Common myeloid progenitor, CD34-positive (primary cell): Measurements from ENCODE around the gene SLC27A5.

ENCODE experiments used
- CTCF ChIA-PET: fragments of 350-600 bp; sonication (Branson Sonifier 250); formaldehyde crosslinking; loops from one replicate; lab custom pipeline; 2021; ENCODE audit warnings: antibody characterized with exemption; lab: Charles Lee
- POLR2A ChIA-PET: fragments of 350-600 bp; sonication (Branson Sonifier 250); formaldehyde crosslinking; loops from one replicate; lab custom pipeline; 2021; ENCODE audit warnings: antibody characterized with exemption; lab: Charles Lee
- DNase-seq, 3 donors: peaks; one replicate each; pipeline versions ENCODE4 v3.0.0 to v3.0.0-alpha.2; 2013
- H3K27ac ChIP-seq, 2 experiments: 1 replicate in 1 of 2; 2 replicates in 1 of 2; pipeline ENCODE4 v1.7.0; 2013; ENCODE audit warnings: inconsistent platforms in 2 of 2, low read length in 2 of 2, mild to moderate bottlenecking in 2 of 2, low read depth in 1 of 2, moderate library complexity in 1 of 2; ENCODE audit not compliant: severe bottlenecking in 2 of 2, insufficient read depth in 1 of 2, poor library complexity in 1 of 2
- H3K27me3 ChIP-seq, 5 experiments: replicated peaks in 2 of 5; 1 replicate in 3 of 5; 2 replicates in 2 of 5; pipeline versions ENCODE4 v1.6.1 to v1.7.0; 2013; ENCODE audit warnings: low read length in 4 of 5, mild to moderate bottlenecking in 2 of 5, moderate library complexity in 2 of 5, inconsistent platforms in 1 of 5; ENCODE audit not compliant: insufficient read depth in 5 of 5, control insufficient read depth in 4 of 5
- H3K36me3 ChIP-seq, 4 experiments: 1 replicate in 2 of 4; 2 replicates in 2 of 4; pipeline versions ENCODE4 v1.6.1 to v1.7.0; 2013; ENCODE audit warnings: low read length in 3 of 4, control low read depth in 1 of 4, mild to moderate bottlenecking in 1 of 4; ENCODE audit not compliant: control insufficient read depth in 4 of 4, insufficient read depth in 4 of 4
- H3K4me1 ChIP-seq, 4 experiments: 1 replicate in 3 of 4; 2 replicates in 1 of 4; pipeline versions ENCODE4 v1.6.1 to v1.7.1; 2013; ENCODE audit warnings: low read length in 3 of 4, mild to moderate bottlenecking in 3 of 4, control low read depth in 1 of 4, inconsistent platforms in 1 of 4, moderate library complexity in 1 of 4; ENCODE audit not compliant: control insufficient read depth in 4 of 4, insufficient read depth in 4 of 4; ENCODE audit errors: control extremely low read depth in 1 of 4
- H3K4me3 ChIP-seq, 7 experiments: 1 replicate in 4 of 7; 2 replicates in 3 of 7; pipeline versions ENCODE4 v1.5.1 to v1.7.0; 2013; ENCODE audit warnings: mild to moderate bottlenecking in 7 of 7, low read length in 6 of 7, moderate library complexity in 6 of 7, inconsistent platforms in 2 of 7, low read depth in 2 of 7, control low read depth in 1 of 7; ENCODE audit not compliant: insufficient read depth in 4 of 7, control insufficient read depth in 1 of 7; ENCODE audit errors: extremely low read depth in 1 of 7
- H3K9me3 ChIP-seq, 5 experiments: 1 replicate in 4 of 5; 2 replicates in 1 of 5; pipeline versions ENCODE4 v1.6.1 to v1.7.1; 2013; ENCODE audit warnings: low read length in 4 of 5, mild to moderate bottlenecking in 2 of 5, inconsistent platforms in 1 of 5, low read depth in 1 of 5, moderate library complexity in 1 of 5; ENCODE audit not compliant: control insufficient read depth in 4 of 5, insufficient read depth in 2 of 5; ENCODE audit errors: control extremely low read depth in 1 of 5
- WGBS: methylation state at CpG from one replicate; pipeline ENCODE4 v1.1.5; 2013; ENCODE audit not compliant: insufficient coverage; 5-methylcytosine and 5-hydroxymethylcytosine counted together

SLC27A5 gene

GRCh38 chr19:58480481-58480830 is 31.3 kb downstream of the SLC27A5 start:
- 93% methylated on average over 20 of the region's 20 CpGs for WGBS
- POLR2A ChIA-PET = no interaction called here
- no peak for DNase-seq
- Histone ChIP-seq H3K4me1 (peaks cover 3 to 13% (median 12%) of the 10 kb centered on the region in 4 experiments), H3K36me3 (peaks cover 0 to 31% (median 12%) of the 10 kb centered on the region in 4 experiments), H3K9me3 (no peaks in the 10 kb centered on the region), H3K27me3 (no peaks in the 10 kb centered on the region), H3K4me3 (no peak overlapping the region), H3K27ac (no peak overlapping the region)
- CTCF ChIA-PET = interaction anchor here (1.0 kb wide), 1 partner anchor 100 kb away, joined by 4 read pairs; no protein-coding TSS in a partner anchor

- POLR2A ChIA-PET = no interaction called here
- H3K9me3 ChIP-seq = no peaks in the 10 kb centered on the region
- peaks cover 7 to 19% (median 18%) of the 10 kb centered on the region in 4 experiments for H3K4me1 ChIP-seq
- 94% methylated on average over 23 of the region's 28 CpGs for WGBS
- no peaks in the 10 kb centered on the region for H3K27me3 ChIP-seq
- no peak overlapping the region for H3K27ac ChIP-seq
- peaks cover 0 to 31% (median 12%) of the 10 kb centered on the region in 4 experiments for H3K36me3 ChIP-seq
- DNase-seq = no peak
- no peak overlapping the region for H3K4me3 ChIP-seq
- CTCF ChIA-PET = no interaction called here
These were observed 31.9 kb downstream of the SLC27A5 start for GRCh38 chr19:58479736-58480480.

DNA sequence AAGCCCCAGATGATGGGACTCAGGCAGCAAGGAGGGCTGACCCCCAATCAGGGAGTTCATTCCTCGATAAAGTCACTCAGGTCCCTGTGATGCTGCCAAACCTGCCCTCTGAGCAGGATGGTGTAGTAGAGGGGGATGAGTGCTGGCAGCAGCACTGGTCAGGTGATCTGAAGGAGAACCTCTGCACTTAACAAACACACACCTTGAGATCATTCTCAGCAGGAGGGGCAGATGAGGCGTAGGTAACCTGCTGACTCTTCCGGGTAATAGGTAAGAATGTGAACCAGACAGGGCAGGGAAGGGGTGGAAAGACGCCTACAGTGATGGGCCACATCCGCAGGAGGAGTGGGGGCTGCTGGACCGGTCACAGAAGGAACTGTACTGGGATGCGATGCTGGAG is 32.5 kb downstream of the SLC27A5 start:
- ChIA-PET POLR2A (no interaction called here), CTCF (interaction anchor here (1.1 to 1.4 kb wide), 3 partner anchors 11 to 91 kb away, joined by 3 to 4 read pairs (median 4); no protein-coding TSS in a partner anchor)
- no peak overlapping the region for H3K4me3 ChIP-seq
- WGBS = 100% methylated on average over 7 of the region's 7 CpGs
- H3K27ac ChIP-seq = no peak overlapping the region
- no peaks in the 10 kb centered on the region for H3K9me3 ChIP-seq
- no peak for DNase-seq
- peaks cover 0 to 31% (median 12%) of the 10 kb centered on the region in 4 experiments for H3K36me3 ChIP-seq
- peaks cover 7 to 24% (median 21%) of the 10 kb centered on the region in 4 experiments for H3K4me1 ChIP-seq
- no peaks in the 10 kb centered on the region for H3K27me3 ChIP-seq

GRCh38 chr19:58477871-58478270 is 33.9 kb downstream of the SLC27A5 start:
- Histone ChIP-seq H3K36me3 (peaks cover 0 to 40% (median 18%) of the 10 kb centered on the region in 4 experiments), H3K27me3 (no peaks in the 10 kb centered on the region), H3K4me1 (peaks cover 7 to 25% (median 21%) of the 10 kb centered on the region in 4 experiments), H3K4me3 (no peak overlapping the region), H3K9me3 (no peaks in the 10 kb centered on the region), H3K27ac (no peak overlapping the region)
- DNase-seq = no peak
- CTCF ChIA-PET = interaction anchor here (1.1 to 1.6 kb wide), 4 partner anchors 18 to 89 kb away, joined by 3 to 6 read pairs (median 4); no protein-coding TSS in a partner anchor
- POLR2A ChIA-PET = no interaction called here
- no CpG with 5 or more reads among the region's 1 CpG for WGBS

DNA sequence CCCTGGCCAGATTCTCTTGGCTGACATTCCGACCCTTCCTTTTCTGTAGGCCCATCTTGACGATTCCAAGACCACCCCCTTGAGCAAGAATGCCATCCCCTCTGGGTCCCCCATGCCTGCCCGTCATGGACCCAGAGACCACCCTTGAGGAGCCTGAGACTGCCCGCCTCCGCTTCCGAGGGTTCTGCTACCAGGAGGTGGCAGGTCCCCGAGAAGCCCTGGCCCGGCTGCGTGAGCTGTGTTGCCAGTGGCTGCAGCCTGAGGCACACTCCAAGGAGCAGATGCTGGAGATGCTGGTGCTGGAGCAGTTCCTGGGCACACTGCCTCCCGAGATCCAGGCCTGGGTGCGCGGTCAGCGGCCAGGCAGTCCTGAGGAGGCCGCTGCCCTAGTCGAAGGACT is 34.7 kb downstream of the SLC27A5 start:
- H3K4me1 ChIP-seq = peaks cover 7 to 25% (median 21%) of the 10 kb centered on the region in 4 experiments
- H3K27ac ChIP-seq = peak overlapping the region in 1 of 2 experiments; percentile 88
- no peaks in the 10 kb centered on the region for H3K27me3 ChIP-seq
- DNase-seq = no peak
- WGBS = 89% methylated on average over 10 of the region's 15 CpGs
- no peaks in the 10 kb centered on the region for H3K9me3 ChIP-seq
- H3K4me3 ChIP-seq = peak overlapping the region in 4 of 7 experiments; percentile 74 to 89 (median 82)
- ChIA-PET CTCF (interaction anchor here (0.7 to 1.6 kb wide), 3 partner anchors 16 to 42 kb away, joined by 3 to 6 read pairs (median 3); no protein-coding TSS in a partner anchor), POLR2A (interaction anchor here (1.4 kb wide), 1 partner anchor 115 kb away, joined by 3 read pairs; the partner anchor contains the start of gene ZNF497)
- peaks cover 0 to 42% (median 22%) of the 10 kb centered on the region in 4 experiments for H3K36me3 ChIP-seq

DNA sequence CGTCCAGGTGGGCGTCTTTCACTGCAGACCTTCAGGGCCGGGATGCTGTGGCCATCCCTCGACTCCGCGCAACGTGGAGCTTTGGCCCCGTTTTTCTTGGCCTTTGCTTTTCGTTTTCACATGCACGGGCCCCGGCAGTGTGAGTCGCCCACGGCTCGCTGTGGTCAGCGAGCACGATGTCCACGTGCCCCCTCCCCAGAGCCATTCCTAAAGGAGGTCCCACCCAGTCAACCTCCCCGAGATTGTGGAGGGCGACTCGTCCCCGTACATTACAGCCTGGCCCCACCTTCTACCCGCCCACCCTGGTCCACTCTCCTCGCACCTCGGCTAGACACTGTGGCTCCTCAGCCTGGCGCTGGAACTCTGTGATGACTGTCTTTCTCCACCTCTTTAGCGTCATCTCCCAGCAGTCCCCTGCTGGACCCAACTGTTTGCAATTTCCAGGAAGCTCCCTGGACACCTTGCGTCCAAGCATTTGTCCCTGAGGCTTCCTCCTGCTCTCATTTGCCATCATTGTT is 35.2 kb downstream of the SLC27A5 start:
- peak in 1 of 3 donors; percentile 14 for DNase-seq
- H3K27me3 ChIP-seq = no peaks in the 10 kb centered on the region
- peak overlapping the region; percentile 29 to 89 (median 75) for H3K4me3 ChIP-seq
- H3K9me3 ChIP-seq = no peaks in the 10 kb centered on the region
- H3K36me3 ChIP-seq = peaks cover 0 to 45% (median 25%) of the 10 kb centered on the region in 4 experiments
- CTCF ChIA-PET = interaction anchor here (0.7 to 1.6 kb wide), 3 partner anchors 17 to 42 kb away, joined by 3 to 6 read pairs (median 3); no protein-coding TSS in a partner anchor
- POLR2A ChIA-PET = interaction anchor here (0.6 to 1.4 kb wide), 2 partner anchors 88 to 114 kb away, joined by 3 to 5 read pairs; partner anchors contain the start of gene ZNF497
- WGBS = 4% methylated on average over 20 of the region's 27 CpGs
- H3K27ac ChIP-seq = peak overlapping the region; percentile 72 to 88
- peaks cover 7 to 25% (median 21%) of the 10 kb centered on the region in 4 experiments for H3K4me1 ChIP-seq
